Fibroblast of lung (primary cell): ENCODE measurements around the gene PARD6B. TPM values are rescaled to one million over a fixed set of nuclear protein-coding genes. Genes with fewer than 3 reads are reported as not detected.

Experiments
- DNase-seq, 2 donors: peaks; one replicate each; pipeline versions ENCODE4 v3.0.0 to v3.0.0-alpha.2; 2010; ENCODE audit warnings: low read depth in 2 of 2
- H2AFZ ChIP-seq: 2 replicates; pipeline ENCODE4 v1.5.1; 2012; ENCODE audit warnings: low read length, control low read depth, inconsistent platforms
- H3K27ac ChIP-seq: 2 replicates; pipeline ENCODE4 v1.5.1; 2011; ENCODE audit warnings: low read length, control low read depth; ENCODE audit not compliant: insufficient read depth
- H3K27me3 ChIP-seq: 2 replicates; pipeline ENCODE4 v1.5.1; 2011; ENCODE audit warnings: mild to moderate bottlenecking, low read length; ENCODE audit not compliant: control insufficient read depth, insufficient read depth
- H3K36me3 ChIP-seq: 2 replicates; pipeline ENCODE4 v1.5.1; 2011; ENCODE audit warnings: low read length; ENCODE audit not compliant: control insufficient read depth, insufficient read depth
- H3K4me1 ChIP-seq: 2 replicates; pipeline ENCODE4 v1.5.1; 2011; ENCODE audit warnings: low read length; ENCODE audit not compliant: control insufficient read depth, insufficient read depth; ENCODE audit errors: extremely low read depth
- H3K4me2 ChIP-seq: 2 replicates; pipeline ENCODE4 v1.5.1; 2011; ENCODE audit warnings: low read length, control low read depth; ENCODE audit not compliant: insufficient read depth; ENCODE audit errors: extremely low read depth
- H3K4me3 ChIP-seq, 4 experiments: fragments of 200-600 bp in 1 of 4; sonication (generic) in 1 of 4; replicated peaks in 1 of 4; 2 replicates each; pipeline ENCODE4 v1.5.1; 2011 to 2016; ENCODE audit warnings: low read length in 4 of 4, low read depth in 3 of 4, mild to moderate bottlenecking in 3 of 4, control low read depth in 2 of 4, inconsistent platforms in 1 of 4, mixed read lengths in 1 of 4; ENCODE audit not compliant: insufficient read depth in 1 of 4; ENCODE audit errors: control extremely low read depth in 1 of 4
- H3K79me2 ChIP-seq: 2 replicates; pipeline ENCODE4 v1.5.1; 2012; ENCODE audit warnings: mild to moderate bottlenecking, low read length, inconsistent platforms; ENCODE audit not compliant: control insufficient read depth, insufficient read depth
- H3K9ac ChIP-seq: 2 replicates; pipeline ENCODE4 v1.5.1; 2011; ENCODE audit warnings: mild to moderate bottlenecking, low read length, control low read depth; ENCODE audit not compliant: insufficient read depth
- H3K9me3 ChIP-seq: 2 replicates; pipeline ENCODE4 v1.5.1; 2012; ENCODE audit warnings: low read depth, low read length; ENCODE audit not compliant: control insufficient read depth, insufficient read depth
- H4K20me1 ChIP-seq: 2 replicates; pipeline ENCODE4 v1.5.1; 2011; ENCODE audit warnings: low read length; ENCODE audit not compliant: control insufficient read depth, insufficient read depth; ENCODE audit errors: extremely low read depth
- CTCF ChIP-seq, 2 donors: IDR thresholded peaks in 1 of 2; conservative IDR thresholded peaks in 1 of 2; 1 replicate in 1 of 2; 2 replicates in 1 of 2; pipeline ENCODE4 v1.5.1; 2011 to 2012; ENCODE audit warnings: low read length in 2 of 2, control low read depth in 1 of 2, inconsistent platforms in 1 of 2, low read depth in 1 of 2, mild to moderate bottlenecking in 1 of 2
- EZH2 ChIP-seq: IDR thresholded peaks from 2 replicates; pipeline ENCODE4 v1.5.1; 2012; ENCODE audit warnings: low read length, control low read depth, mild to moderate bottlenecking; ENCODE audit errors: missing control alignments
- polyA plus RNA-seq, 2 donors: library from polyadenylated mRNA; depleted of rRNA in 1 of 2; stranded (reverse) in 1 of 2; unstranded in 1 of 2; fragments of >200 nt; gene quantifications; 2 replicates each; pipeline ENCODE4 v1.2.1, GENCODE V29; 2011 to 2012; ENCODE audit warnings: missing spikeins in 1 of 2
- total RNA-seq: library from RNA; depleted of rRNA; stranded (reverse); fragments of >200 nt; gene quantifications from 2 replicates; pipeline ENCODE4 v1.2.1, GENCODE V29; 2014

Gene PARD6B
- total and polyA plus RNA-seq, 2 donors (not counting 1 experiment from before 2014, with no cell fraction given) = 0.30 to 0.83 TPM

- Histone ChIP-seq H3K4me2 (no peak overlapping the region), H3K27ac (no peak overlapping the region), H3K9ac (no peak overlapping the region), H2AFZ (no peak overlapping the region), H4K20me1 (no peaks in the 10 kb centered on the region), H3K79me2 (no peaks in the 10 kb centered on the region), H3K27me3 (no peaks in the 10 kb centered on the region), H3K4me3 (no peak overlapping the region), H3K9me3 (no peaks in the 10 kb centered on the region), H3K4me1 (peaks cover 4% of the 10 kb centered on the region), H3K36me3 (no peaks in the 10 kb centered on the region)
- no peak for DNase-seq
- no peak for TF ChIP-seq EZH2
- TF ChIP-seq CTCF (conservative IDR thresholded peaks at IDR 0.05 in 1 of 2, IDR thresholded peaks at IDR 0.05 in 1 of 2; ENCODE audit: low read depth in 1 of 2, low read length in 2 of 2) = no peak
These were observed 10.8 kb upstream of the PARD6B start for GRCh38 chr20:50720582-50720981.

GRCh38 chr20:50721881-50722281 lies 9.5 kb upstream of the PARD6B start:
- DNase-seq = no peak
- Histone ChIP-seq H3K9ac (no peak overlapping the region), H2AFZ (peak overlapping the region; percentile 48), H3K4me1 (peaks cover 4% of the 10 kb centered on the region), H3K27me3 (no peaks in the 10 kb centered on the region), H3K79me2 (no peaks in the 10 kb centered on the region), H3K9me3 (no peaks in the 10 kb centered on the region), H3K27ac (no peak overlapping the region), H4K20me1 (no peaks in the 10 kb centered on the region), H3K36me3 (no peaks in the 10 kb centered on the region), H3K4me2 (no peak overlapping the region), H3K4me3 (no peak overlapping the region)
- TF ChIP-seq CTCF (conservative IDR thresholded peaks at IDR 0.05 in 1 of 2, IDR thresholded peaks at IDR 0.05 in 1 of 2; ENCODE audit: low read depth in 1 of 2, low read length in 2 of 2) (no peak), EZH2 (no peak)

- no peak for DNase-seq
- no peaks in the 10 kb centered on the region for H4K20me1 ChIP-seq
- no peaks in the 10 kb centered on the region for H3K36me3 ChIP-seq
- H3K9ac ChIP-seq = no peak overlapping the region
- peaks cover 4% of the 10 kb centered on the region for H3K4me1 ChIP-seq
- no peaks in the 10 kb centered on the region for H3K79me2 ChIP-seq
- H2AFZ ChIP-seq = no peak overlapping the region
- H3K9me3 ChIP-seq = no peaks in the 10 kb centered on the region
- no peak overlapping the region for H3K27ac ChIP-seq
- no peak for TF ChIP-seq CTCF (conservative IDR thresholded peaks at IDR 0.05 in 1 of 2, IDR thresholded peaks at IDR 0.05 in 1 of 2; ENCODE audit: low read depth in 1 of 2, low read length in 2 of 2)
- TF ChIP-seq EZH2 = no peak
- no peak overlapping the region for H3K4me3 ChIP-seq
- H3K27me3 ChIP-seq = no peaks in the 10 kb centered on the region
- no peak overlapping the region for H3K4me2 ChIP-seq
These were observed 8.8 kb upstream of the PARD6B start for GRCh38 chr20:50722424-50723155.
